Cardiac muscle cell (in vitro differentiated cells and primary cell): Measurements from ENCODE around the gene BICD1. TPM values are rescaled to one million over a fixed set of nuclear protein-coding genes. Genes with fewer than 3 reads are reported as not detected.

Source experiments
- DNase-seq, 2 donors: peaks; one replicate each; pipeline versions ENCODE4 v3.0.0 to v3.0.0-alpha.2; 2010 to 2017; ENCODE audit warnings: low read depth in 1 of 2, low spot score in 1 of 2
- H3K27ac ChIP-seq: fragments of 200-600 bp; sonication (generic); 2 replicates; pipeline ENCODE4 v1.5.1; 2016
- H3K27me3 ChIP-seq: fragments of 200-600 bp; sonication (generic); 2 replicates; pipeline ENCODE4 v1.6.0; 2016; ENCODE audit warnings: control low read depth
- H3K36me3 ChIP-seq: fragments of 200-600 bp; sonication (generic); 2 replicates; pipeline ENCODE4 v1.5.1; 2016; ENCODE audit warnings: control low read depth
- H3K4me1 ChIP-seq: fragments of 200-600 bp; sonication (generic); 2 replicates; pipeline ENCODE4 v1.8.1; 2017; ENCODE audit warnings: low read depth, mild to moderate bottlenecking, mixed run types
- H3K4me3 ChIP-seq: fragments of 200-600 bp; sonication (generic); 2 replicates; pipeline ENCODE4 v1.5.1; 2016; ENCODE audit warnings: mild to moderate bottlenecking
- H3K9me3 ChIP-seq: fragments of 200-600 bp; sonication (generic); 2 replicates; pipeline ENCODE4 v1.5.1; 2017; ENCODE audit warnings: low read depth, mild to moderate bottlenecking, control low read depth
- CTCF ChIP-seq: IDR thresholded peaks from 2 replicates; pipeline ENCODE4 v1.5.1; 2012; ENCODE audit warnings: low read depth, mild to moderate bottlenecking, low read length
- polyA plus RNA-seq: library from polyadenylated mRNA; unstranded; fragments of >200 nt; fragmentation: Nextera tagmentation; extraction: Ambion mirVana; gene quantifications from 2 replicates; pipeline ENCODE4 v1.2.1, GENCODE V29; 2016
- total RNA-seq: library from RNA; depleted of rRNA; stranded (reverse); fragments of >200 nt; gene quantifications from 2 replicates; pipeline ENCODE4 v1.2.3, GENCODE V29; 2016

Gene BICD1
- total and polyA plus RNA-seq, 2 experiments from 2014 or later = 13.3 to 16.6 TPM

- H3K4me1 ChIP-seq = peaks cover 5% of the 10 kb centered on the region
- DNase-seq = no peak
- no peaks in the 10 kb centered on the region for H3K27me3 ChIP-seq
- no peak overlapping the region for H3K4me3 ChIP-seq
- no peak overlapping the region for H3K27ac ChIP-seq
- H3K36me3 ChIP-seq = no peaks in the 10 kb centered on the region
- no peak for TF ChIP-seq CTCF
- no peaks in the 10 kb centered on the region for H3K9me3 ChIP-seq
Observed at GRCh38 chr12:32418221-32418620, 311.6 kb downstream of the BICD1 start.

- Histone ChIP-seq H3K4me1 (peaks cover 5% of the 10 kb centered on the region), H3K36me3 (no peaks in the 10 kb centered on the region), H3K4me3 (no peak overlapping the region), H3K27ac (peak overlapping the region; percentile 49), H3K27me3 (no peaks in the 10 kb centered on the region), H3K9me3 (no peaks in the 10 kb centered on the region)
- TF ChIP-seq CTCF = no peak
- no peak for DNase-seq
Observed at GRCh38 chr12:32418903-32419519, 312.4 kb downstream of the BICD1 start.

- Histone ChIP-seq H3K36me3 (no peaks in the 10 kb centered on the region), H3K4me3 (no peak overlapping the region), H3K27me3 (no peaks in the 10 kb centered on the region), H3K4me1 (peaks cover 5% of the 10 kb centered on the region), H3K27ac (peak overlapping the region; percentile 49), H3K9me3 (no peaks in the 10 kb centered on the region)
- DNase-seq = peak; percentile 42 to 74
- TF ChIP-seq CTCF = no peak
Observed at GRCh38 chr12:32419520-32419960, 312.9 kb downstream of the BICD1 start.

- DNase-seq = no peak
- Histone ChIP-seq H3K36me3 (no peaks in the 10 kb centered on the region), H3K4me1 (peaks cover 5% of the 10 kb centered on the region), H3K4me3 (no peak overlapping the region), H3K27me3 (no peaks in the 10 kb centered on the region), H3K9me3 (no peaks in the 10 kb centered on the region), H3K27ac (no peak overlapping the region)
- TF ChIP-seq CTCF = no peak
Observed at GRCh38 chr12:32420356-32420755, 313.7 kb downstream of the BICD1 start.

- no peak for TF ChIP-seq CTCF
- H3K4me1 ChIP-seq = peaks cover 5% of the 10 kb centered on the region
- no peaks in the 10 kb centered on the region for H3K36me3 ChIP-seq
- no peak overlapping the region for H3K4me3 ChIP-seq
- H3K9me3 ChIP-seq = no peaks in the 10 kb centered on the region
- no peaks in the 10 kb centered on the region for H3K27me3 ChIP-seq
- no peak for DNase-seq
- no peak overlapping the region for H3K27ac ChIP-seq
Observed at GRCh38 chr12:32423559-32423958, 316.9 kb downstream of the BICD1 start.
